M059J (cell line): ENCODE results near the gene KRTAP10-5. TPM values are rescaled to one million over a fixed set of nuclear protein-coding genes. Genes with fewer than 3 reads are reported as not detected.
"Not testable (repeated sequence)": the region's sequence is repeated elsewhere in the genome, so short reads cannot be mapped to it uniquely, and the experiment has no call there.

Source experiments
- DNase-seq: peaks from one replicate; pipeline ENCODE4 v3.0.0-alpha.2; 2012; ENCODE audit warnings: low read depth
- total RNA-seq: library from RNA; depleted of rRNA; stranded (reverse); fragments of >200 nt; shearing (Covaris generic); gene quantifications from 2 replicates; pipeline ENCODE4 v1.2.3, GENCODE V29; 2014

The KRTAP10-5 gene
- total RNA-seq, 1 experiment from 2014 or later = not detected

- not testable (repeated sequence) for DNase-seq
These were observed 10.7 kb upstream of the KRTAP10-5 start for GRCh38 chr21:44590897-44591800.

DNA sequence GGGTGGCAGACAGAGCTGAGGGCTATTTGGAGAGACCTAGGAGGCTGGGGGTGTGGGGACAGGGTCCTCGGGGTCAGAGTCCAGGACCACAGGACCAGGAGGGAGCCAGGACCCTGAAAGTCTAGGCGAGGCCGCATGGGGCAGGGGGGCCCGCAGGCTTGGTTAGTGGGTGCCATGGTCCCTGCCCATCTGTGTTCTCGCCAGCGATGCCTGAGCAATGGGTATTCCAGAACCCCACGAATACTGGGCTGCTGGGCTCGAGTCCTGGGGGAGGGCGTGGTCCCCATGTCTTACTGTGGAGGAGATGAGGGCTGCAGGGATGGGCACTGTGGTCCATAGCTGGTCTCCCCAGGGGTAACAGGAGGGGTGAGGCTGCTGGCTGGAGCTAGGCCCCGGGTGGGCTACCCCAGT is 9.9 kb upstream of the KRTAP10-5 start:
- DNase-seq = no peak

DNA sequence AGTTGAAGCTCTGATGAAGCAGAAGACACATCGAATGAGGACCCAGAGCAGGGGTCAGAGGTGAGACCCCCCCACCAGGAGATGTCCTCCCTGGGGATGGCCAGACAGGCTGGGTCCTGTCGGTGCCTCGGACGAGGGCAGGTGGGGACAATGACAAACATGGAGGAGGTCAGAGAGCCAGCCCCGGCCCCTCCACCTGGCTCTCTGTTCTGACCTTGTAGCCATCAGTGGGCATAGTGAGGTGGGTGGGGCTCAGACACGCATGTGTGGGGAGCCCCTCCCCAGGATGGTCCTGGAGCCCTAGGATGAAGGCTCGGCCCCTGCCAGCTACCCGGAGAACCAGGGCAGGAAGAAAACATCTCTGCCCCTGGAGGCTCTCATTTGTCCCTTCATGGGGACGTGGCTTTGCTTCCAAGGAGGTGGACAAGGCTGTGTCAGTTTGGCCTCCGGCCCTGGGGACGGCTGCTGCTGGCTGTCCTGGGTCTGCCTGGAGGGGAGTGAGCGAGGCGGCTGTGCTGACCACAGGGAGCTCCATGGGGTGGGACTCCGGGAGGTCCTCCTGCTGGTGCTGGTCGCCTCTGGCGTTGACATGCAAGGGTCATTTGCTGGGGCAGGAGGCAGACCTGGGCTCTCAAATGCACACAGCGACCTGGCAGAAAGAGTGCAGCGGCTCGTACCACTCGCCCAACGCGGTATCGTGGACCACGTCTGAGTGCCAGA is 9.3 kb upstream of the KRTAP10-5 start:
- no peak for DNase-seq

- no peak for DNase-seq
These were observed 8.7 kb upstream of the KRTAP10-5 start for GRCh38 chr21:44589094-44589493.

DNA sequence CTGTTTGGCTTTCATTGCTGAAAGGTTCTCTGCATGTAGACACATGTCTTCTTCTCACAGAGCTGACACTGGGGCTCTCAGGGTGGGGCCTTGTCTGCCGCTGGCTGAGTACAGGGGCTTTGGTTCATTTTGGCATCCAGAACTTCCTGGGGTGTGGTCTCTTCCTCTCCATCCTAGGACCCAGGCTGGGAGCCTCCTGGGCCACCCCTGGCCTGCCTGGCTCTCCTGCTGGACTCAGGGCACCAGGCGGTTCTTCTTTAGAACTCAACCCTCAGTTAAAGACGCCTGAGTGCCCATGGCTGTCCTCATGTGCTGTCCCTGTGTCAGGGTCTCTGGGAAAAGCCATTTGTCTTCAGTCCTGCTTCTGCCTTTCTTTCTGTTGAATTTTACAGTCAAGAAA is 5.5 kb upstream of the KRTAP10-5 start:
- no peak for DNase-seq

GRCh38 chr21:44583800-44584147 is 3.4 kb upstream of the KRTAP10-5 start:
- DNase-seq = no peak

GRCh38 chr21:44583089-44583799 is 2.8 kb upstream of the KRTAP10-5 start:
- DNase-seq = no peak

DNA sequence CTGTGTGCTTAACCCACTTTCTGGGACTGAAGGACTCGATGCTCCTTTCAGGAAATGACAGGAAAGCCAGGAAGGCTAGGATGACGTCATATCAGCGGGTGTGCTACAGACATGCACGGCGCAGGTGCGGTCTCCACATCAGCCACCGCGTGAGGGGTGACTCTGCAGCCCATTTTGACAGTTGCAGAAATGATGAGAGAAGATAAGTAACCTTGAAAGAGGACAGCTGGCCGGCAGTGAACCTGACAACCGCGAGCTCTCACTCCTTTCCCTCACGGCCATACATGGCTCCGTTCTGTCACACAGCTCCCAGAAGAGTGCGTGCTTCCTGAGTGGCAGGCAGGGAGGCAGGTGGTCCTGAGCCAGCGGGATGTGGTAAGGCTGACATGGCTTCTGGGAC is 1.7 kb upstream of the KRTAP10-5 start:
- no peak for DNase-seq

DNA sequence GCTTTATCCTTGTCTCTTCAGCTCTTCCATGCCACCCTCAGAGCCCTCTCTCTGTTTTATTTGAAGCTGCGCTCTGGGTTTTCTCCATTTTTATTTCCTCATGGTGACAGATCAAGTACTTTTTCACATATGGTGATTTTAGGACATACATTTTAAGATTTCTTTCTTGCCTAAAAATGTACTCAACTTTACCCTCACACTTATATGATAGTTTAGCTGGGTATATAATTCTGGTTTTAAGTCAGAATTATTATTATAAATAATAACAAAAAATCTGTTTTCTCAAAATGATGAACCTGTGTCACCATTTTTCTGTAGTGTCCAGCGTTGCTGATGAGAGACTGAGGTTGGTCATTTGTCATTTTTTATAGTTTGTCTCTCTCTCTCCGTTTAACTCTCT is 754 bp upstream of the KRTAP10-5 start:
- no peak for DNase-seq

DNA sequence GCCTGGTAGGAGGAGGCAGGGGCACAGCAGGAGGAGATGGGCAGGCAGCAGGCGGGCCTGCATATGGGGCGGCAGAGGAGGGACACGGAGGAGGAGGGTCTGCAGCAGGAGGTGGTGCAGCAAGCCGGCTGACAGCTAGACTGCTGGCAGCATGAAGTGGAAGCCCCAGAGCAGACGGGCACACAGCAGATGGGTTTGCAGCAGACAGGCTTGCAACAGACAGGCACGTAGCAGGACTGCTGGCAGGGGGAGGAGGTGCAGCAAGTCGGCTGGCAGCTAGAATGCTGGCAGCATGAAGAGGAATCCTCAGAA is 615 bp downstream of the KRTAP10-5 start:
- no peak for DNase-seq

DNA sequence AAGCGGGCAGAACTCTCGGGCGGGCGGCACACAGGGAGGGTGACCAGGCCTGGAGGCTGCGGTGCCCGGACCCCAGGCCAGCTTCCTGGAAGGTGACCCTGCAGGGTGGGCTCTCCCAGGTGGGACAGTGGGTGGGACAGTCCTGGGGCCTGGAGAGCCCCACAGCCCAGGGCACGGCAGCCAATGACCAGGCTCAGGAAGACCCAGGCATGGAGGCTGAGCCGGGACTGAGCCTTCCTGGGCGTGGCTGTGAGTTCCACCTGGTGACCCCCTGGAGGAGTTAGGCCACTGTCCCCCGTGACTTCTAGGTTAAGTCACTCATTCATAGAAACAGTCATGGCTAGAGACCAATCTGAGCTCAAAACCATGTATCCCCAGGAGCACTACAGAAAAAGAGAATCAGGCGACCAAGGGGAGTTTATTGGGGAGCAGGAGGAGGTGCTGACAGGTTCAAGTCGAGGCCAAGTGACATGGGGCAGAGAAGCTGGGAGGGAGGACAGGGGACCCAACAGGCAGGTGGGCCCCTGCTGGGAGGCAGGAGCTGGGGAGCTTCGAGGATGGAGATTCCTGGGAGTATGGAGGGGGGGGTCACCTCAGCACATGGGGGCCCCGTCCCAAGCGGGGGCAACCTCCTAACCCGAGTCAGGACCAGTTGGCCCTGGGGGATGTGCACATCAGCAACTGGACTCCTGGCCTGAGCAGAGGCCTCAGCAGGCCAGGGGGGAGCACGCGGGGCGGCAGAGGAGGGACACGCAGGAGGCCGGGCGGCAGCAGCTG is 1.2 kb downstream of the KRTAP10-5 start:
- no peak for DNase-seq

- no peak for DNase-seq
These were observed 1.9 kb downstream of the KRTAP10-5 start for GRCh38 chr21:44578371-44579055.

GRCh38 chr21:44576025-44576420 is 4.4 kb downstream of the KRTAP10-5 start:
- no peak for DNase-seq

GRCh38 chr21:44575307-44576024 is 4.9 kb downstream of the KRTAP10-5 start:
- DNase-seq = no peak

DNA sequence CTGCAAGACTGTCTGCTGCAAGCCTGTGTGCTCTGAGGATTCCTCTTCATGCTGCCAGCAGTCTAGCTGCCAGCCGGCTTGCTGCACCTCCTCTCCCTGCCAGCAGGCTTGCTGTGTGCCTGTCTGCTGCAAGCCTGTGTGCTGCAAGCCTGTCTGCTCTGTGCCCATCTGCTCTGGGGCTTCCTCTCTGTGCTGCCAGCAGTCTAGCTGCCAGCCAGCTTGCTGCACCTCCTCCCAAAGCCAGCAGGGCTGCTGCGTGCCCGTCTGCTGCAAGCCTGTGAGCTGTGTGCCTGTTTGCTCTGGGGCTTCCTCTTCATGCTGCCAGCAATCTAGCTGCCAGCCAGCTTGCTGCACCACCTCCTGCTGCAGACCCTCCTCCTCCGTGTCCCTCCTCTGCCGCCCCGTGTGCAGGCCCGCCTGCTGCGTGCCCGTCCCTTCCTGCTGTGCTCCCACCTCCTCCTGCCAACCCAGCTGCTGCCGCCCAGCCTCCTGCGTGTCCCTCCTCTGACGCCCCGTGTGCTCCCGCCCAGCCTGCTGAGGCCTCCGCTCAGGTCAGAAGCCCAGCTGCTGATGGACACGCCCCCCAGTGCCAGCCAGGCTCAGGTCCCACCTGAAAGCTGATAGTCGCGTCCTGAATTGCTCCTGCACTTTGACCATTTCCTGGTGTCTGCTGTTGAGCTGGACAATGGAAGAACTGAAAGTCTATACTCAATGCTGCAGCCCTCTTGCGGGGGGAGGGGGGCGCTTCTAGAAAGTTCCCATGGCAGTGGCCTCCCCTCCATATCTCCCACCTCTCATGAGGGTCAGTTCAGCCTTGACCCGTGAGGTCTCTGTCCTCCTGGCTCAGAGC is 5.7 kb downstream of the KRTAP10-5 start:
- DNase-seq = no peak

DNA sequence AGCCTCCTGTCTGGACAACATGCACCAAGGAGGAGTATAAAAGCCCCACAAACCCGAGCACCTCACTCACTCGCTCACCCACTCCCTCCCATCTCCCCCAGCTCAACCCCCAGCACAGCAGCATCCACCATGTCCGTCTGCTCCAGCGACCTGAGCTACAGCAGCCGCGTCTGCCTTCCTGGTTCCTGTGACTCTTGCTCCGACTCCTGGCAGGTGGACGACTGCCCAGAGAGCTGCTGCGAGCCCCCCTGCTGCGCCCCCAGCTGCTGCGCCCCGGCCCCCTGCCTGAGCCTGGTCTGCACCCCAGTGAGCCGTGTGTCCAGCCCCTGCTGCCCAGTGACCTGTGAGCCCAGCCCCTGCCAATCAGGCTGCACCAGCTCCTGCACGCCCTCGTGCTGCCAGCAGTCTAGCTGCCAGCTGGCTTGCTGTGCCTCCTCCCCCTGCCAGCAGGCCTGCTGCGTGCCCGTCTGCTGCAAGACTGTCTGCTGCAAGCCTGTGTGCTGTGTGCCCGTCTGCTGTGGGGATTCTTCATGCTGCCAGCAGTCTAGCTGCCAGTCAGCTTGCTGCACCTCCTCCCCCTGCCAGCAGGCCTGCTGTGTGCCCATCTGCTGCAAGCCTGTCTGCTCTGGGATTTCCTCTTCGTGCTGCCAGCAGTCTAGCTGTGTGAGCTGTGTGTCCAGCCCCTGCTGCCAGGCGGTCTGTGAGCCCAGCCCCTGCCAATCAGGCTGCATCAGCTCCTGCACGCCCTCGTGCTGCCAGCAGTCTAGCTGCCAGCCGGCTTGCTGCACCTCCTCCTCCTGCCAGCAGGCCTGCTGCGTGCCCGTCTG is 6.6 kb downstream of the KRTAP10-5 start, which contains the start of gene KRTAP10-4:
KRTAP10-4 (plus strand) TSS at position 100 of the 827 bp plus-strand sequence; CDS start at position 130, 30 bp downstream.
- not testable (repeated sequence) for DNase-seq

GRCh38 chr21:44572959-44573583 is 7.3 kb downstream of the KRTAP10-5 start:
- peak; percentile 54 for DNase-seq
